IPS-18c (cell line): ENCODE data around the gene GRIA1.

ENCODE experiments used
- H3K4me3 ChIP-seq: 2 replicates; pipeline ENCODE4 v1.7.0; 2013; ENCODE audit warnings: low read depth, mild to moderate bottlenecking, low read length, moderate library complexity; ENCODE audit not compliant: insufficient read depth
- H3K9me3 ChIP-seq: one replicate; pipeline ENCODE4 v1.6.1; 2013; ENCODE audit warnings: mild to moderate bottlenecking, low read length, moderate library complexity; ENCODE audit not compliant: control insufficient read depth, insufficient read depth

The GRIA1 gene

DNA sequence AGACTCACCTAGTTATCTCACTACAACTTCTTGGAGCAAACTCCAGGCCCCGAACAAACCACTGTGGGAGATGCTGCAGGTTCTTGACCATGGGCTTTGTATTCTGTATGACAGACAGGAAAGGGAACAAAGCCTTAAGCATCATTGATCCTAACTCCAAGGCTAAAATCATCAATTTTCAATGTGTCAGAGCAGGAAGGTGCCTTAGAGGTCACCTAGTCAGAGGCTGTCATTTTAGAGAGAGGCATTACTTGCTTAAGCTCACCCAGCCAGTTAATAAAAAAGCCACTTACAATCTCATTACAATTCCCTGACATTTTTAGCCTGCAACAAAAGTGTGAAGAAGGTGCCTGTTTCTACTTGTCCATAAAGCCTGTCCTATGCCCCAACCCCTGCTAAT is 275.5 kb downstream of the GRIA1 start:
- no peak overlapping the region for H3K4me3 ChIP-seq
- H3K9me3 ChIP-seq, result no peaks in the 10 kb centered on the region

DNA sequence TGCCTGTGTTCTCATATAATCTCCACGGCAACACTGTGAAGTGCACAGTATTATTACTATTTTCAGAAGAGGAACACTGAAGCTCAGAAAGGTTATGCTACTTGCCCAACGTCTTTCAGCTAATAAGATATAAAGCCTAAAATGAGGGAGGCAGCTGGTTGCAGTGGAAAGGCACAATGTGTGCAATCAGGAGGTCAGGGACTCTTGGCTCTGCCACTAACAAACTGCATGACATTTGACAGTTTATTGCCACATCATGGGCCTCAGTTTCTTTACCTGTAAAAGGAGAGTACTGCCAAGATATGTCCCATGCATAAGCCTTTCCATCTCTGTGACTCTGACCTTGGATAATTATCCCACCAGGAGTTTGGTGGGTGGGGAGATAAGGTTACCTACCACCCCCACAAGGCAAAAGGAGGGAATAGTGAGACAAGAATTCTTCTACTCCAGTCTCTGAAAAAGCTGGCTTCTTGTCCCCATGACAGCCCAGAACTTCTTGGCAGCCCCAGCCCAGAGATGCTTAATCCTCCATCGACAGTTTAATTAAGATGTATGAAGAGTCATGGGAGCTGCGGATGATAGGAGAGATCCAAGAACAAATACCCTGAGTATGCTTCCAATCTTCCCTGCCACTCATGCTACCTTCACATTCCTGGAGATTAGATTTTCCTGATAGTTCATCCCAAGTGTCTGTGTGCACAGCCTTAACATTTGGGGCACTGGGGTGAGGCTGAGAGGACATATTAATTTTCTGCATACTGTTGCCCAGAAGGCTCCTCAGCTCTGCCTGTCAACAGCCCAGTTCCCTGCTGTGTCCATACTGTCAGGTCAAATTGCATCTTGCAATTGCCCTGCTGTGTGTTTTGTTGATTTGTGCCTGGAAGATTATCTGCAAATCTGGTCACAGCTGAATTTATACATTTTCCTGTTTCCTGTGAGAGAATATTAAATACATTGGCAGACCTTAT is 277.0 kb downstream of the GRIA1 start:
- H3K4me3 ChIP-seq, result no peak overlapping the region
- H3K9me3 ChIP-seq, result no peaks in the 10 kb centered on the region

DNA sequence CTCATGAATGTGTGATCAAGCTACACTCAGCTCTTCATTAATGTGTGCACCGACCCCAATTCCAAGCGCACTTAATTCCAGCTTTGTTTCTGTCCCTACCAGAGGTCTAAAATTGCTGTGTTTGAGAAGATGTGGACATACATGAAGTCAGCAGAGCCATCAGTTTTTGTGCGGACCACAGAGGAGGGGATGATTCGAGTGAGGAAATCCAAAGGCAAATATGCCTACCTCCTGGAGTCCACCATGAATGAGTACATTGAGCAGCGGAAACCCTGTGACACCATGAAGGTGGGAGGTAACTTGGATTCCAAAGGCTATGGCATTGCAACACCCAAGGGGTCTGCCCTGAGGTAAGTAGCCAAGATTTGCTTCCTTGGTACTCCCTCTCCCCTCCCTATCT is 279.6 kb downstream of the GRIA1 start:
- H3K4me3 ChIP-seq, result no peak overlapping the region
- H3K9me3 ChIP-seq, result no peaks in the 10 kb centered on the region

DNA sequence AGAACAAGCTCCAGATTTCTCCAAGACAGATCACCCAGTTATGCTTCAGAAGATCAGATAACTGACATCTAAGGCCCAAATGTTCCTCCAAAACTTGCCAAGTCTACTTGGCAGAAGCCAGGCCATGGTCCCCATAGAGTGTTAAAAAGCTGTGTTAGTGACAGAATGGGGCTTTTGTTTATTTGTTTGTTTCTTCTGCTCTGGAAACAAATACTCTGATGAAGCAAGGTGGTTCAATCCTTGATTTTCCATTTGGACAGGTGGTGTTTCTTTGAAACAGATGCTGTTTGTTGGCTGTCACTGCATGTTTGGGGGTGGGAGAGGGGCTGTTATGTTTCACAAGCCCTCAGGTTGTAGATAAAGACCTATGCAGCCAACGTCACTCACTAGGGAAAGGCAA is 284.2 kb downstream of the GRIA1 start:
- H3K4me3 ChIP-seq, result no peak overlapping the region
- no peaks in the 10 kb centered on the region for H3K9me3 ChIP-seq

DNA sequence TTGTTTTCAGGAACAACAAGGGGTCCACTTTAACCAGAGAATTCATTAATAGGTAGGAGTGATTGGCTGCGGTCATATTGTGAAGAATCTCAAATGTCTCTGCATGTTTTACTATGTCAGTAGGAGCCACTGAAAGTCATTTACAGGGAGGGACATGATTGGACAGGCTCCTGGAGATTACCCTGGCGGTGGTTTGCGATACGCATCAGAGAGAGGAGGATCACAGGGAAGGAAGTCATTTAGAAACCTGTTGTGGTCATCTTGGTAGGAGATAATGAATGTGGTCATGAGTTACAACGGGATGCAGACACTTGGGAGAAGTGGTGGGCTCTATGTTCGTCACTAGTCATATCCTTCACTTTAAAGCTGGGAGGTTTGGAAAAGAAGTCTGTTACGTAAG is 285.5 kb downstream of the GRIA1 start:
- Histone ChIP-seq H3K4me3 (no peak overlapping the region), H3K9me3 (no peaks in the 10 kb centered on the region)

DNA sequence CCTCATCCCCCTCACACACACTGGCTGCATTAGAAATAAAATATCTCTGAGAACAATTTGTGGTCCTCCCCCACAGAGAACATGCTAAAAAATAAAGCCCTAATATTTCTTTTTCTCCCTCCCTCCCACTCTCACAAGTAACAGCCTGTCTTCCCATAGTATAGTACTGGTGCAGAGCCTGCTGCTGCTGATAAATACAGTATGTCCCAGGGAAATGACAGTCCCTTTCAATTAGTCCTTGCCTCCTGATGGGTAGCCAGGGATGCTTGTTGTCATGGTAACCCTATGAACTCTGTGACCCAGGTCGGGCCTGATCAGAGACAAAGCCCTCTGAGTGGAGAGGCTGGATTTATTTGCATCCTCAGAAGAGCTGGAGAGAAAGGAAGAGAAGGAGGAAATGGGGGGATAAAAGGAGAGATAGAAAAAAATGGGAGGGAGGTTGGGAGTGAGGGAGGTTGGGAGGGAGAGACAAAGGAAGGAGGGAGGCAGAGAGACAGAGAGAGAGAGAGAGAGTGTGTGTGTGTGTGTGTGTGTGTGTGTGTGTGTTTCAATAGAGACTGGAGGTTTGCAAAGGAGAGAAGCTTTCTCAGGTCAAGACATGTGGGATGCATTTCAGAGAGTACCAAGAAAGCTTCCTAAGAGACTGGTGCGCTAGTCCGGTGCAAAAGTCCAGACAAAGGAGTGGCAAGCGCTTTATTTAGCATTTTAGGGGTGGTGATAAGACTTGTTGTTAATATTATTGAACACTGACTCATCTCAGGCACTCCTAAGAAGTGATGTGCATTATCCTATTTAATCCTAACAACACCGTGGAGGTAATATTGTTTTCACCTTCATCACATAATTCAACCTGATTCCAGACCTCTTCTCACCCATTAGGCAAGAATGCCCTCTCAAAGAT is 287.5 kb downstream of the GRIA1 start:
- no peak overlapping the region for H3K4me3 ChIP-seq
- no peaks in the 10 kb centered on the region for H3K9me3 ChIP-seq

DNA sequence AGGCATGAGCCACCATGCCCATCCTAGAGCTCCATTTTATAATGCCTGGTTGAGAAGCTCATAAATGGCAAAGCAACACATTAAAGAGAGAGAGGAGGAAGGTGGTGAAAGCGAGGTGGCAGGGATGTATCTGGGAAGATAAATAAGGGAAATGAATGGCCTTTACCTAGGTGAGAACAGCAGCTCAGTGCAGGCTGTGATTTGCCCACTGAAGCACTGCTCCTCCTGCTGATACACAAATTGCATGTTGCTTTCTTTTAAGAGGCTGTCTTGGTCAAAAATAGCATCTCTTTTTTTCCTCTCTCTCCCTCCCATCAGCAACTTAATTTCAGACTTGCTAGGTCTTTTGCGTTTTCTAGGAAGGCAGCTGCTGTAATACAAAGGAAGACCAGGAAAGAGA is 289.4 kb downstream of the GRIA1 start:
- Histone ChIP-seq H3K9me3 (no peaks in the 10 kb centered on the region), H3K4me3 (no peak overlapping the region)

DNA sequence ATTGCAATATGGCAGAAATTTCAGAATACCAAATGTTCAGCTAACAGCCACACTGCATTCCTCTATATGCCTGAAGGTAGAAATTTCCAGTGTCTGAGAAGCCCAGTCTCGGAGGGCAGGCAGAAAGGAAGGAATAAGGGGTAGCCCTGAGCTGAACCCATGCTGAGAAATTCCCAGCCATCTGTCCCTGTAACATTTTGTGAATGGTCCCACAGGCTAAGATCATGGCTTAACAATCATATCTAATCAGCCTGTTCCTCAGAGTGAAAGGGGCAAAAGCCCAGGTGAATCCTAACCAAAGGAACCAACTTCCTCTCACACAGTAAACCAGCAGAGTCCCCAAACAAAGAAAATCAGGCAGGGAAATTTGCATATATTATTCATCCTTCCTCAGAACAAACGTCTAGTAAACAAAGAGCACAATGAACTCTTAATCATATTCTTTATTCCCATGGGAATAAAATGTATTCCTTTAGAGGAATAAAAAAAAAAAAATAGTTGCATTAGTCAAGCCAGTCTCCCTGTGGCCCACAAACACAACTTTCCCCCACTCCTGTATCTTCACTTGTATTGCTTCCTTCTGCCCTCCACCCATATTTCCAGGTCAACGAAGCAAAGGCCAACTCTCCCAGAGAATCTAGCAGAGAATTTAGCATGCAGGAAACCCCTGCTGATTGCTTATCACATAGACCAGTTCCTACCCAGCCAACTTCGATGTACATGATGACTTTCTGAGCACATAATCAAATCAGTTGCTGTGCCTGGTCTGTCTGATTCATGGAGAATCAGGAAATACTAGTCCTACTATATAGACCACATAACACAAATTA is 290.6 kb downstream of the GRIA1 start:
- no peaks in the 10 kb centered on the region for H3K9me3 ChIP-seq
- H3K4me3 ChIP-seq, result no peak overlapping the region

DNA sequence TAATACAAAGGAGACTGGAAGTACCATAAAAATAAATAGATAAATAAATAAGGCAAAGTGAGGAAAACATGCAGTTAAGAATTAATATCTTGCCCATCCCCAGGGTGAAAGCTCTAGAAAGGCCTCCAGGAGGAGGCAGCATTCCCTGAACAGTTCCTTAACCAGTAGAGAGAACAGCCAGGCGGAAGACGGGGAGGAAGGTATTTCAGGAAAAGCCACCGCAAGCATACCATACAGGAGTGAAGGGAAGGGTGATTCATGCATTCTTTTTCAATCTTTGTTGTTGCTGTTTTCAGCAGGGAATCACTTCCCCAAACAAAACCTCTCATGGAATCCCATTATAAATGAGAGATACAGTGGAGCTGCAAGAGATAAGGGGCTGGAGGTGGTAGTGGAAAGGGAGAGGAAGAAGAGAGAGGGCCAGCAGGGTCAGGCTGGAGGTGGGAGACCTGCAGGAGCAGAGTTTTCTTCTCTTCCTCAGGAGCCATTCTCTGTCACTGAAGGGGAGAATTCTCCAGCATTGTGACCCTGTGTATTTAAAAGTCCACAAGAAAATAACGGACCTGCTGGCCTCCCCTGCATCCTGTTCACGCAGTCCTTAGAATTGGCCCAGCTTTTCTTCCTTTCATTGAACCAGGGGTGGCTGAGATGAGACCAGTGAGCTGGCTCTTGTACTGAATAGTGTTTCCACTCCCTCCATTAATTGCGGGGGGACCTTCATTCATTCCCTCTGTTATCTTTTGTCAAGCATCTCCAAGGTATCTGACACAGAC is 292.3 kb downstream of the GRIA1 start:
- no peaks in the 10 kb centered on the region for H3K9me3 ChIP-seq
- H3K4me3 ChIP-seq, result no peak overlapping the region

DNA sequence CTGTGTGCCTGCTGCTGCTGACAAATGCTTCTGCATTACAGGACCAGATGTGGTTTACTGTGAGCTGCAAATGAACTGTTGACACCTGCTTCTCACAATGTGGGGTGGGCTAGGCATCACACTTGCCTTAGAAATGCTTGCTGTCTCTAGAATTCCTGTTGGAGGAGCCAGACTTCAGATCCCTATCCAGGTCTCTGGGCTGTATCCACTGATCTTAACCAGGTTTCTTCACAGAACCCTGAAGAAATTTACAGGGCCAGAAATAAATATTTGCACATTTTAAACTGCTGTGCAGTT is 292.8 kb downstream of the GRIA1 start:
- Histone ChIP-seq H3K4me3 (no peak overlapping the region), H3K9me3 (no peaks in the 10 kb centered on the region)

DNA sequence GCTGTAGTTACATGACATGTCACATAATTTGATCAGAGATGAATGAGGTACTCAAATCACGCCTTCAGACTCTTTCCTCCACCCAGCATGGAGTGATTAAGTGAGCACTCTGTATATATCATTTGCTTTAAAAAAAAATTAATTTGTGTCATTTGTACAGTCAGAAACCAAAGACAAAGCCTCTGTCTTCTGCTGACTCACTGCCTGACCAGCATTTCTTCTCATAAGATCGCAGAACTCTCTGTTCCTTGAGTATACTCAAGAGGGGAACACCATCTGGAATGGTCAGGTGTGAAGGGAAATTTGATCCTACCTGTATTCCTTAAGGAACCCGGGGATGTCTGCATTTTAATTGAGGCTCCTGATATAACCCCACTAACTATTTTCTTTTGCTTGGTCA is 293.8 kb downstream of the GRIA1 start:
- no peak overlapping the region for H3K4me3 ChIP-seq
- no peaks in the 10 kb centered on the region for H3K9me3 ChIP-seq

DNA sequence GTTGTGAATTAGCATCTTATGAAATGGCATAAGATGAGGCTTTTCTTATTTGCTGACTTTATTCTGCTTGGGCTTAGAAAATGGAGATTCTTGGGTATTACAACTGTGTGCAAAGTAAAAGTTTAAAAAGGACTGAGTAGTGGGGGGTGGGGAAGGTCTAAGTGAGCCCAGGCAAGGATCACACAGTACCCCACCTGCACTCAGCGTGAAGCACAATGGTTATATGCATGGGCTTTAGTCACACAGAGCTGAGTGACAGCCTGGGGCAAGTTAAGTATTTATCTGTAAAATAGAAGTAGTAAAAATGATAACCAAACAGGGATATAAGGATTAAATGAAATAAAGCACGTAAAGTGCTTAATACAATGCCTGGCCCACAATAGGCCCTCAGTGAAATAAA is 300.9 kb downstream of the GRIA1 start:
- Histone ChIP-seq H3K9me3 (no peaks in the 10 kb centered on the region), H3K4me3 (no peak overlapping the region)

DNA sequence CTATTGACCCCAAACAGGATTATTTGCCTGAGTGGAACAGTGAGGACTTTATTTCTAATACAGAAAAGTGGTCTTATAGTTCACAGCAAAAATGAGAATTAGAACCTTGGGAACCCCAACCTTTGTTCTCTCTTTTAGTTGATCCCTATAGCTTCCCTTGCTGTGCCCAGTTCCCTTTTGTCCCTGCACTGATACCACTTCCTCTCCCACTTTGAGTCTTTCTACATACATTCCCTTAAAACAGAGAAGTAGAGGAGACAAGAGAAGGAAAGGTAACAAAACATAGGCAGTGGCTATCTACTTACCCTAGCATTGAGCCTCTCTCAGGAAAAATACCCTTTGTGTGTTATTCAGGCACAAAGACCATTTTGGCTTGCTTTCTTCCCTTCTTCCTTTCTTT is 301.8 kb downstream of the GRIA1 start:
- Histone ChIP-seq H3K9me3 (no peaks in the 10 kb centered on the region), H3K4me3 (no peak overlapping the region)

DNA sequence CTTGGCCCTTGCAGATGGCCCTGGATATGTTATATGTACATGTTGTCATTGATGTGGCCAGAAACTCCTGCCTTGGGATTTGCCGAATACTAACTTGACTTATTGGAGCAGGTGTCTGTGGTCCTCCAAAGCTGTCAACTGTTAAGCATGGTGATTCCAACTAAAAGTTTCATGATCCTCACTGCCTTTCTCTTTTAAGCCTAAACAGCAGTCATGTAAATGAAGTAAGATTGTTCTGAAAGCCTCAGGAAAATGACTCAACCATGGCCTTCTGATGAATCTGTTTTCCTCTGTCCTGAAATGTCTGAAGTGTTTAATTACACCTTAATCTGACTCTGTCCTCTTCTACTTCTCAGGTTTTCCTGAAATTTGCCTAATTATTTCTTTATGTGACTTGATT is 303.2 kb downstream of the GRIA1 start:
- Histone ChIP-seq H3K9me3 (no peaks in the 10 kb centered on the region), H3K4me3 (no peak overlapping the region)

DNA sequence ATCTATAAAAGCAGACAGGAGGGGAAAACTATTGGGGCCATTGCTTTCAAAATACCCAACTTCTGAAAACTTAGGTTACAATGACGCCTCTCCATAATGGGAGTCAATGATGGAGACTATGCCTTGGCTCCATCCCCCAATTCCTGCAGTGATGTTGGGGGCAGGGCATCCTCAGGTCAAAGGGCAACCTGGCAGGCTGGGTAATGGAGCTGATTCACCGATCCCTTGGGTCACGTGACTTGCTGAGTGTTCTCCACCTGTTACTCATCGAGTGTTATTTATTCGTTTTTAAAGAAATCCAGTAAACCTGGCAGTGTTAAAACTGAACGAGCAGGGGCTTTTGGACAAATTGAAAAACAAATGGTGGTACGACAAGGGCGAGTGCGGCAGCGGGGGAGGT is 303.9 kb downstream of the GRIA1 start:
- Histone ChIP-seq H3K4me3 (no peak overlapping the region), H3K9me3 (no peaks in the 10 kb centered on the region)

DNA sequence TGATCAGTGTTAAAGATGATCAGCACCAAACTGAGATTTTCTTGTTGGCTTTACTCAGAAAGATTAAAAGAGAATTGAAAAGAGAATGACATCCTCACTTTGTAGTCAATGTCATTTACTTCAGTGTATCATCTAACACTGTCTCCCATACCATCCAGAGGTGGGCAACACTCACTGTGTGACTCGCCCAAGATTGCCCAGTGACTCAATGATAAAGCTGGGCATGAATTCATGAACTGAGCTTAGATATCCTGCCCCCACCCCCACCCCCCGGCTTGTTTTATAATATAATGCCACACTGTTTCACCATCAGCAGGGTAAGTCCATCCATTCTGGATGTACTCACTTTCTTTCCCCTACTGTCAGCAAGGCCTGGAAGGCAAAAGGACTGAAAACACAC is 306.1 kb downstream of the GRIA1 start:
- H3K9me3 ChIP-seq, result no peaks in the 10 kb centered on the region
- no peak overlapping the region for H3K4me3 ChIP-seq

DNA sequence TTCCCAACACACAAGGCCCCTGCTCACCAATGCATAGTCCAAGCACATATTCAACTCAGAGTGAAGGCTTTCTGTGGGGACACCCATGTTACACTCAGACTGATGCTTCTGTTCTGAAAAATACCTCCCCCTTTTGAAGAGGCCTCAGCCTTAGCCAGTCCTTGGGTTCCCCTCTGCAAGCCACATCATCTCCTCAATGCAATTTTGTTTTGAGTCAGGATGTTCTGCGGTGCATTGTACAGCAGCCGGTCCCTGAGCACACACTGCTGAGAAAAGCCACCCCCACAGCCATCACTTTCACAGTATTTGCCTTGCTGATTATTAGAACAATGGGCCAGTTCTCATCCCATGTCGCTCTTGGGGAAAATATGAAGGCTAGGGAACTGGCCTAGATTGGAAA is 307.0 kb downstream of the GRIA1 start:
- Histone ChIP-seq H3K4me3 (no peak overlapping the region), H3K9me3 (no peaks in the 10 kb centered on the region)
